ENCODE results near the gene KLHL36. TPM values are rescaled to one million over a fixed set of nuclear protein-coding genes. Genes with fewer than 3 reads are reported as not detected.

Gene KLHL36
- total and polyA plus RNA-seq, 9 of the 15 experiments (the other 6 are each of a cell fraction or from before 2014, with no cell fraction given), result 2.1 to 51.2 (median 18.5) TPM

- 39% methylated on average over 12 of the region's 12 CpGs for WGBS (ENCODE audit: insufficient coverage, low coverage, missing lambda C conversion rate)
- Histone ChIP-seq H3K9me3 (replicated peaks; ENCODE audit: control insufficient read depth, insufficient read depth, low read depth, low read length) (no peaks in the 10 kb centered on the region), H3K27ac (ENCODE audit: extremely low read depth, low read depth, low read length) (peak overlapping the region; percentile 86), H3K4me3 (no peak overlapping the region), H3K9me1 (ENCODE audit: control insufficient read depth, insufficient read depth, low read length) (no peaks in the 10 kb centered on the region), H3K9ac (ENCODE audit: insufficient read depth in 1 of 2, low read depth in 2 of 2, low read length in 2 of 2) (peak overlapping the region; percentile 71 to 78), H3K79me2 (ENCODE audit: control insufficient read depth, insufficient read depth, low read length) (peaks cover 71% of the 10 kb centered on the region), H3K27me3 (ENCODE audit: control insufficient read depth in 2 of 2, insufficient read depth in 2 of 2, low read length in 2 of 2) (no peaks in the 10 kb centered on the region), H4K20me1 (replicated peaks; ENCODE audit: control insufficient read depth, insufficient read depth, low read length) (peaks cover 3% of the 10 kb centered on the region; the same call in 1 of the 2 replicates), H3K4me2 (ENCODE audit: insufficient read depth, low read length) (peak overlapping the region; percentile 75), H3K4me1 (replicated peaks in 1 of 2; ENCODE audit: control insufficient read depth in 2 of 2, insufficient read depth in 2 of 2, low read length in 2 of 2) (peaks cover 50 to 55% of the 10 kb centered on the region in 2 experiments), H2AFZ (ENCODE audit: low read depth, low read length) (peak overlapping the region; percentile 73), H3K36me3 (ENCODE audit: control insufficient read depth, insufficient read depth, low read length) (peaks cover 9% of the 10 kb centered on the region; the same call in 1 of the 3 replicates)
- ChIA-PET POLR2A (interaction anchor here (0.6 to 1.3 kb wide), 4 partner anchors 13 to 456 kb away, joined by 3 to 6 read pairs (median 3); no protein-coding TSS in a partner anchor), CTCF (ENCODE audit: low intra/inter-chr PET ratio) (no interaction called here)
- peak in 1 of 4 experiments; percentile 66 for DNase-seq (ENCODE audit: extremely low read depth in 1 of 4, low spot score in 3 of 4)
- FAIRE-seq, result peak; percentile 76
- intact Hi-C loops (cut with micrococcal nuclease) (no loop called here), in situ Hi-C loops (cut with MboI) (no loop called here)
- peak; percentile 53 for ATAC-seq
- no TSS peak for BruUV-seq (replicated peaks)
- TF ChIP-seq ZNF316 (IDR thresholded peaks at IDR 0.05) (0 out of 2 replicates have a peak, but pooled peaks have one; percentile 8), MAZ (CRISPR knock-in tag; conservative IDR thresholded peaks at IDR 0.05 in 1 of 2, IDR thresholded peaks at IDR 0.05 in 1 of 2) (peak; percentile 32 to 41; a peak in 1 of 4 replicates), MTA3 (IDR thresholded peaks at IDR 0.05; ENCODE audit: borderline replicate concordance) (peak; percentile 57; the same call in 1 of the 2 replicates), HBP1 (CRISPR knock-in tag; IDR thresholded peaks at IDR 0.05) (no peak), ZFP36 (IDR thresholded peaks at IDR 0.05; ENCODE audit: low read depth, low read length, partially characterized antibody) (peak; percentile 0), E2F6 (IDR thresholded peaks at IDR 0.05; ENCODE audit: borderline replicate concordance in 1 of 2, extremely low read depth in 1 of 2, insufficient read depth in 1 of 2, insufficient read length in 1 of 2, low read depth in 1 of 2, low read length in 1 of 2, poor library complexity in 1 of 2, severe bottlenecking in 1 of 2) (no peak), FOXJ2 (tag; IDR thresholded peaks at IDR 0.05) (no peak), ZNF644 (tag; IDR thresholded peaks at IDR 0.05; ENCODE audit: low read depth) (0 out of 2 replicates have a peak, but pooled peaks have one; percentile 47)
Observed at GRCh38 chr16:84599521-84600202, 48.6 kb upstream of the KLHL36 start.
